ENCODE data around the gene ARMS2.

ARMS2 gene, protein sequence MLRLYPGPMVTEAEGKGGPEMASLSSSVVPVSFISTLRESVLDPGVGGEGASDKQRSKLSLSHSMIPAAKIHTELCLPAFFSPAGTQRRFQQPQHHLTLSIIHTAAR
- total RNA-seq, result 0 reads per million in 2 donors

DNA sequence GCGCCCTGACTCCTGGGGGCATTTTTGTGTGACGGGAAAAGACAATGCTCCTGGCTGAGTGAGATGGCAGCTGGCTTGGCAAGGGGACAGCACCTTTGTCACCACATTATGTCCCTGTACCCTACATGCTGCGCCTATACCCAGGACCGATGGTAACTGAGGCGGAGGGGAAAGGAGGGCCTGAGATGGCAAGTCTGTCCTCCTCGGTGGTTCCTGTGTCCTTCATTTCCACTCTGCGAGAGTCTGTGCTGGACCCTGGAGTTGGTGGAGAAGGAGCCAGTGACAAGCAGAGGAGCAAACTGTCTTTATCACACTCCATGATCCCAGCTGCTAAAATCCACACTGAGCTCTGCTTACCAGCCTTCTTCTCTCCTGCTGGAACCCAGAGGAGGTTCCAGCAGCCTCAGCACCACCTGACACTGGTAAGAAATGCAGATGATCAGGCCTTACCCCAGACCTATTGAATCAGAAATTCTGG lies at the start of gene ARMS2:
ARMS2 (plus strand) TSS at position 51 of the 478 bp plus-strand sequence; CDS start at position 126, 75 bp downstream.
- DNase-seq, result no peak

DNA sequence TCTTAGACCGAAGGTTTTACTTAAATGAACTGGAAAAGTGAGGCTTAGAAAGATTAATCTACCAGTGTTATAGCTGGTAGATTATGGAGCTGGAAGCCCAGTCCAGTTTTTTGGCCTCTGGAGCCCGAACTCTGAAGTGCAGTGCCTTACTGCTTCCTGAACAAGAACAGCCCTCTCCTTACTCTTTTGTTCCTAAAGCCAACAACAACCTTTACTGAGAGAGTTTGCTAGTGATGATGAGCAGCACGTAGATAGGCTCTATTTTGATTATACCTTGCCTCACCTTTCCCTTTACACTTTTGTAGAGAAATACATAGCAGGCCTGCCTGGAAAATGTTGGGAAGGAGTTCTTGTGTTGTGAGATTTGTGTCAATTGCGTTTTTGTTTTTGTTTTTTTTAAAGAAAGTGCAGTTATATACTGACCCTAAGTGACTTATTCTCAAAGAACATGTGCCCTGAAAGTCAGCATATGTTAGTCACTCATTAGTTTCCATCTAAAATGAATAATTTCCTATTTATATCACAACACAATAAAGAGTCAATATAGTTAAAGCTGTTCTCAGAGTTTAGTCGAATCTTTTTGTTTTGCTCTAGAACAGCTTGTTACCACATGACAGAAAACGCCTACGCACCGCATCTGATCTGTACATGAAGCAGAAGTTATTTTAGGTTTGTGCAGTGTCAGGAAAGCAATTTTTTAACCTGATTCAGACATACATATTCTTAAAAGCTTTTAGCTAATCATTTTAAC lies 46.9 kb upstream of the ARMS2 start:
- DNase-seq, result no peak

DNA sequence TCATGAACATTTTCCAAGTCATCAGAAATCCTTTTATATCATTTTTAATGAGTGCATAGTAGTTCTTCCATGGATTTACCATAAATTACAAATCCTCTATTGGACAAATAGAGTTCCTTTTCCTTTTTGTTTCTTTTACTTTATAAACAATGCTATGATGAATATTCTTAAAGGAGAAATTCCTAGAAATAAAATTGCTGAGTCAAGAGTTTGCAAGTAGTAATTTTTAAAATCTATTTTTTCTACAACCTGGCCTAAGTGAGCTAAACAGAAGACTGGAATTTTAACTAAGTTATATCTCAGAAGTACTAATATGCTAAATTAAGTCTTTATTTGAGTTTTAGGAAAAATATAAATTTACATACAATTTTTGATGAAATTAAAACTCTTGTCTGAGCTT lies 41.1 kb upstream of the ARMS2 start:
- no peak for DNase-seq

DNA sequence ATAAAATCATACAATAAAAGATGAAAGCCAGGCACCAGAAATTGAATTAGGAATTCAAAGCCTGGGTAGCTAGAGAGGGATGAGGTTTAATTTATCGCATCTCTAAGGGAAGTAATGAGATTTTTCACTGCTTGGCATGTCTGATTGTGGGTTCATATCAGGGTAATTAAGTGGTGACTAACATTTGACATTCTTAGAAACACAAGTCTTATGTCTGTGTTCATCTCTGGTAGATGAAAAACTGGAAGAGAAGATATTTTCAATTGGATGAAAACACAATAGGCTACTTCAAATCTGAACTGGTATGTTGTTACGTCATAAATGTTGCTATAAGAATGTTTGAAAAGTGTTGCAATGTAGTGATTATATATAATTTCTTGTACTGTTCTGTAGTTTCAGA lies 36.8 kb upstream of the ARMS2 start:
- no peak for DNase-seq

DNA sequence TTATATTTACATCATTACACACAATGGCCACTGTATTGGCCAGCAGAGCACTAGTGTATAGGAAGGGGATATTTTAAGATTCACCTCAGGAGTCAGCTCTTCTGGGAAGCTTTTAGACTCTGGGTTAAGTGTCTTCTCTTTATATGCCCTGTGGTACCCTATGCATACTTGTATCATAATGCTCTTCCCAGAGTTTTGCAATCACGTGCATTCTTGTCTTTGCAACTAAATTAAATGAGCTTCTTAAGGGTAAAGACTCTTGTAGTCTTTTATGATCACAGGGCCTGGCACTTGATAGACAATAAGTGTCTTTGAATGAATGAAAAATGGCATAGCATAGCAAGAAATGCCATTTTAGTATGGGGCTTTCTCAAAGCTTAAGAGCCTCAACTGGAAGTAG lies 35.4 kb upstream of the ARMS2 start:
- DNase-seq, result no peak

DNA sequence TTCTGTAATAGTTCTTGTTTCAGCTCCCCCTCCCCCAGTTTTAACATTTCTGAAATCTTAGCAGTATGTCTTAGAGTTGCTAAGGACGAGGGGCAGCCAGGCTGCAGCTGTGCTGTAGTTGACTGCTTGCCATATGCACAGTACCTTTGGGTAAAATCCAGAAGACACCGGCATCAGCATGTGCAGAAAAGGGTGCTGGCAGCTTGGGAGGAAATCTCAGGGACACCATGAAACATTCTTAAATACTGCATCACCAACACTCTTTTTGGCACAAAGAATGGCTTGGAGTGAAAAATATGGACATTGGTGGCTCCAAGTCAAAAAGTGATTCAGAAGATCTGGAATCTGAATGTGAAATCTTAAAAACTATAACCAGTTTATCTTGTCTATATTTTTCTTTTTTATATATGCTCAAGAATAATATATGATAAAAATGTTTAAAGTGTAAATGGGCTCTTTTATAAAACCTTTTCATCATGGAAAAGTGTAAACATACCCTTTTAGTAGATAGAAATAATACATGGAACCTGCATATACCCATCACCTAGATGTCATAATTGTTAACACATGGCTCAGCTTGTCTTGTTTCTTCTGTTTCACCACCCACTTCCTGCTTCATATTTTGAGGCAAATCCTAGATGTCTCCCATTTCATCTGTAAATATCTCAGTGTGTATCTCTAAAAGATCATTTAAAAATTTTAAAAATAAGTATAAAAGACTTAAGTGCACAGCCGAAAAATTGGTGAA lies 34.4 kb upstream of the ARMS2 start:
- no peak for DNase-seq

DNA sequence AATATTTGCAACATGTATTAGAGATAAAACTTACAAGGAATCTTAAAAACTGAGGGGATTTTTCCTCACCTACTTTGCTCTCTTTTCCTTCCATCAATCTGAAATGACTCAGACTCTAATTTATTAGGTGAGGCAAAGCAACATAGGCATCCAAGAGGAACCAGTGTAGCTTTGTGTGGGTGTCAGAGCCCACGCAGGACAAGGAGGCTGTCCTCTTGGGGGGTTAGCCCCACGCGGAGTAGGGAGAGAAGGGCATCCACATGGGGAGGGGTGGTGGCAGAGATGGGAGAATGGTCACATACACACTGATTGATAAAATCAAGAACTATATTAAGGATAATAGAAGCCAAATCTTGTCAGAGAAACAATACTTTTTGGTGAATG lies 33.8 kb upstream of the ARMS2 start:
- no peak for DNase-seq

DNA sequence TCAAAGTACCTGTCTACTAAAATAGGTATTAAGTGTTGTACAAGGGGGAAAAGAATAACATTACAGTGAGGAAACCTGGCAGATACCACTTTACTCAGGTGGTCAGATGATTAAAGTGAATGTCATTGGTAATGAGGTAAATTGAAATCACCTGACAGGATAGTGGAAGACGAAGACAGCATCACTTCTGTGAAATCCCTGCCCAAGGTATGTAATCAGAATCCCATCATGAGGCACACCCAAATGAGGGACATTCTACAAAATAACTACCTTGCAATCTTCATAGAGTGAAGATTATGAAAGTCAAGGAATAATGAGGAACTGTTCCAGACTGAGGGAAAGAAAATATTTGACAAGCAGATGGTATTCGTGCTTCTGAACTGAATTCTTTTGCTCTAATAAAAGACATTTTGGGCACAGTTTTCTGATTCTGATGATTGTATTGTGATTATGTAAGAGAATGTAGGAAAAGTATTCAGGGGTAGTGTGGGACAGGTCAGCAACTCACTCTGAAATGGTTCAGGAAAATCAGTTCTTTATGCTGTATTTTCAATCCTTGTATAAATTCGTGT lies 33.3 kb upstream of the ARMS2 start:
- no peak for DNase-seq

DNA sequence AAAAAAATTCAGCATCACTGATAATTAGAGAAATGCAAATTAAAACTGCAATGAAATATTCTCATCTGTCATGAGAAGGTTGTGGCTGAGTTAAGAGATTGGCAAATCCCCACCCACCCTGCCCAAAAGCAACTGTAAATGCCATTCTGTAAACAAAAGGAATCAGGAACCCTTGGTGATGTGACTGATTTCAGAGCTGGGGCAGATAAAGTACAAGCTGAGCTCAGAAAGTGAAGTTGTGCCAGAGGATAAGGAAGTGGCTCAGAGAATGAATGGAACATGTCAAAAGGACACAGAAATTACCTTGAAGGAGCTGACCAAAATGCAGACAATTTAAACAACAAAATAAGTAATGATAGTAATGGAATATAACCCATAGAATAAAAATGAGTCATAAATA lies 32.7 kb upstream of the ARMS2 start:
- DNase-seq, result no peak

DNA sequence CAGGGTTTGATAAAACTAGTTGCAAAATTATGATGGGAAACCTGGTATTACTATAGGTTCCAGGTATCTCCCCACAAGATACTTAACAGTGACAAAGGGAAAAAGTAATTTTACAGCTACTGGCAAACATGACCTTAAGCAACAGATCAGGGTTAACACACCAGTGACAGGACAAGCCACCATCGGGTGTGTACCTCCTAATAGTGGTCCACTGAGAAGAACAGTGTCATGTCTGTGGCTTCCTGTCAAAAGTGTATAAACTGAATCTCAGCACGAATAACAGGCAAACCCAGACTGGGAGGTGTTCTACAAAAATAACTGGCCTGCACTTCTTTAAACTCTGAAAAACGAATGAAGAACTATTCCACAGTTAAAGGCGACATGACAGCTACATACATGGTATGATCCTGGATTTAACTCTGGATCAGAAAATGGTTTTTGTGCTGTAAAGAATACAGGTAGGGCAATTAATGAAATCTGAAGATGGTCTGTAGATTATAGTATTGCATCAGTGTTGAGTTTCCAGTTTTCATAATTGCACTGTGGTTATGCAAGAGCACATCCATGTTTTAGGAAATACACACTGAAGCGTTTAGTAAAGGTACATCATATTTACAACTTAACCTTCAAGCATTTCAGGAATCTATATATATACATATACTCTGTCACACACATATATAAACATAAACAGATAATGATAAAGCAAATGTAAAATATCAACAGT lies 32.0 kb upstream of the ARMS2 start:
- no peak for DNase-seq

DNA sequence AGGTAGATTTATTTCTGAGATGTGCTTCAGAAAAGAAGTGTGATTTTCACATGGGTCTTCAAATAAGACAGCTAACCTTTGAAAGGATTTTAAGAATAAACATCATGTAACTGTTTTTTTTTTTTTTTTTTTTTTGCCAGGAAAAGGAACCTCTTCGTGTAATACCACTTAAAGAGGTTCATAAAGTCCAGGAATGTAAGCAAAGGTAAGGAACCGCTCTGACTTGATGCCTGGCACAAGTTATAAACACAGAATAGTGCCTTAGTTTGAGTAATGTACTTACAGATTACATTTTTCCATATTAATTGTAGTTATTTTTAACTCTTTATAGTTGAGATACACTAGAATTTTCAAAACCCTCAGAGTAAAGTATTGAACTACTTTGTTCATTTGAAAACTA lies 30.4 kb upstream of the ARMS2 start:
- no peak for DNase-seq

DNA sequence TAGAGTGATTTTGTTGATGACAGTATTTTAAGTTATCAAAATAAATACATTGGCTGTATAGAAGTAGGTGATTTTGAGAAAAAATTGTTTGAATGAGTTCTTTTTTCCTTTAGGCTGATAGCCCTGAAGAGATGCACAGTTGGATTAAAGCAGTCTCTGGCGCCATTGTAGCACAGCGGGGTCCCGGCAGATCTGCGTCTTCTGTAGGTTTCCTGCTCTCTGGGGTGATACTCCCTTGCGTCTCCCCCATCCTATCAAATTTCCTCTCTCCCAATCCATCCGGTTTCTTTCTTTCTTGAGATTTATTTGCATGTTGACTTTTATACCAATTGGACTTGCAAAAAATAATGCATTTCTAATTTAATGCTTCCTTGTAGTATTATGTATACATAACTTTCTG lies 27.6 kb upstream of the ARMS2 start:
- DNase-seq, result no peak

DNA sequence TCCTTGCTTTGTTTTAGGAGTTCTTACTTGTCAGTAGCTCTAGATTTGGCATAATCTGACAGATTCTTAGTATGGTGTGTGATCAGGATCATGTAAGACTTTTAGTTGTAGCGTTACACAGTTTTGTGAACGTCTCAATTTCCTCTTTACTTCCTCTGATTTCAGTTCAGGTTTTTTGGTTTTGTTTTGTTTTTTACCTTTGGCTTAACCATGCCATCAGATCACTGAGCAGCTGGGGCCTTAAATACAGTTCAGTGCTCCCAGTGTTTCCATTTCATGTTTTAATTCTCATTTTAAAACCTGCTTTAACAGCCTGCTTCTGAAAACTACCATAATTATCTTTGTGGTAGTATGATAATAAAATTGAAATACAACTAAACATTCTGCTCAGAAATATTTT lies 27.2 kb upstream of the ARMS2 start:
- no peak for DNase-seq

DNA sequence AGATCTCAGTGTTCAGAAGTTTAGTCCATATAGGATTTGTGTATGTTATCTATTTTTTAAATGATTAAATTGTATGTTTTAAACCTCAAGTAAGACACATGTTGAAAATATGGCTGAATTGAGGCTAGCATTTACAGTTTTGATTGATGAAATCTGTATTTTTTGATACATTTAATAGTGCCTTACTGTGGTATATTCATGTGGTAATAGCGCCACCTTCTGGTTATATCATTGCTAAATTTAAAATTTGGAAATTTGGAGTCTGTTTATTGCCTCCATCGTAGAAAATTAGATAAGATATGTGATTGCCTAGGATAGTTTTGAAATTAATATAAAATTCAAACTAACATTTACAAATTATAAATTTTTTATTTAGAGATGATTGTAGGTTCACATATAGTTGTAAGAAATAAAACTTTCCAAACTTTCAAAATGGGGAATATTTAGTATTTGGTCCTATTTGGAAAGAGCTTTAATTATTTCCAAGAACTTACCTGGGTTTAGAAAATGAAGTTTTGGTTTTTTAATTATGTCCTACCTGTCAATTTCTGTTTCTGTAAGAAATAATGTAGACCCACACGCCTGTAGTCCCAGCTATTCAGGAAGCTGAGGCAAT lies 19.1 kb upstream of the ARMS2 start:
- DNase-seq, result no peak

DNA sequence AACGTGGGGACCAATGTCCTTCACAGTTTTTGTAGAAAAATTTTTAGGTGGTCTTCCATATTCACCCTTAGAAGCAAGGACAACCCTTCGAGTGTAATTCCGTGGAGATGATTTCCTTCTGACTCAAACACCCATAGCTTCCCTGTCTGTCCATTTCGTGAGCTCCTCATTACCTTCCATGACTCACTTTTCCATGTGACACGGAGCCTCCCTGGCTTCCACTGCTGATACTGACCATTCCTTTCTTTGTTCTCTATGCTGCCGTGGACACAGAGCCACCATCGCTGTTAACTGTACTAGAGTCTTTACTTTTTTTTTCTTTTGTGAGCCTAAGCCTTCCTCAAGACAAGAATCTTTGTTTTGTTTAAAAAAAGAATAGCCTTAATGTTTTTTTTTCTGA lies 12.5 kb upstream of the ARMS2 start:
- no peak for DNase-seq

DNA sequence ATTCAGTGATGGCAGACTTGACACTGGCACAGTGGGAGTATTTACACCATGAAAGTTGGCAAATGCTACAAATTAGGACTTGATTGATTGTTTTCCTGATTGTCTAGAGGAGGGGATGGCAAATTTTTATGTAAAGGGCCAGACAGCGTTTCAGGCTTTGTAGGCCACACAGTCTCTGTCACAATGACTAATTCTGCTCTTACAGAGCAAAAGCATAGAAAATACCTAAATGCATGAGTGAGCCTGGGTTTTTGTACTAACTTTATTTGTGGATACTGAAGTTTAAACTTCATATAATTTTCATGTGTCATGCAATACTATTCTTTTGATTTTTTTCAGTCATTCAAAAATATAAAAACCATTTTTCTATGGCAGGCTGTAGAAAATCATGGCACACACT lies 9.0 kb upstream of the ARMS2 start:
- no peak for DNase-seq

DNA sequence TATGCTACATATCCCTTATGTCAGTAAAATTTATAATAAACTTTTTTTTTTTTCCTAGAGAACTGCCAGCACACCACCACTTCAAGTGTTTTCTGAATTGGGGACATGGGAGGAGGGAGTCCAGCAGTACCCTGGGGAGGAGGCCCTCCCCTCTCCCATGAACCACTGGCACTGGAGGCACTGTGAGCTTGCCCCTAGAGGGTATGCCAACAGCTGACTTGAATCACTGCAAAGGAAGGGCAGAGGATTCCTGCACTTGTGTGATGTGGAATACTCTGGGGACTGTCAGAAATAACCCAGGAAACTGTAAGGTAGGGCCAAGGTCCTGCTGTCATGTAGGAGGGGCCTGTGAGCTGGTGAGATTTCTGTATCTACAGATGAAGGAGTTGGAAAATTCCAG lies 8.5 kb upstream of the ARMS2 start:
- DNase-seq, result no peak

DNA sequence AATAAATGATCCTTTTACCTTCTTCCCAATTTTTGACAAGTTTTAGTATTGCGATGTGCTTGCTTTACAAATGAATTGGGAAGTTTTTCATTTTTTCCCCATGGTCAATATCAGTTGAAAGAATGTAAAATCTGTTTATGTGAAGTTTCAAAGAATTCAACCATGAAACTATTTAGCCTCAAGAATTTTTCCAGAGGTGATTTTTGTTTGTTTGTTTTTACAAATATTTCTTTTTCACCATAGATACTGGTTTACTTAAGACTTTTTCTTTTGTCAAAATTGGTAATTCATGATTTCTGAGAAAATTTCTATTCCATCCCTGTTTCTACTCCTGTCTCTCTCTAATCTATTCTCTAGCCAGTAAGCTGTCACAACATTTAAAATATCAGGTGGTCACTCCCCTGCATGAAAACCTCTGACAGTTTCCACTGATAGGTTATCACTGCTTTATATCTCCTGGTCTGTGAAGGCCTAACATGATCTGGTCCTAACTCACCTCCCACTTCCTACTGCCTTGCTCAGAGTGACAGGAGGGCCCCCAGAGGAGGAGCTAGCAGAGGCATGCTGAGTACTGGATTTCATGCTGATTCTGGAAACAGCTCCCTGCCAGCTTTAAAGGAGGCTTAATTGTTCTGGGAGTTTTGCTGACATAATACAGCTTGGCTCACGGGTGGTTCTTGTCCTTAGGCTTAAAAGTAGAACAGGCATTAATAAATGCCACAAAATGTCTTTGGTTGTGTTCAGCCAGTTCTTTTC lies 7.6 kb upstream of the ARMS2 start:
- DNase-seq, result no peak

DNA sequence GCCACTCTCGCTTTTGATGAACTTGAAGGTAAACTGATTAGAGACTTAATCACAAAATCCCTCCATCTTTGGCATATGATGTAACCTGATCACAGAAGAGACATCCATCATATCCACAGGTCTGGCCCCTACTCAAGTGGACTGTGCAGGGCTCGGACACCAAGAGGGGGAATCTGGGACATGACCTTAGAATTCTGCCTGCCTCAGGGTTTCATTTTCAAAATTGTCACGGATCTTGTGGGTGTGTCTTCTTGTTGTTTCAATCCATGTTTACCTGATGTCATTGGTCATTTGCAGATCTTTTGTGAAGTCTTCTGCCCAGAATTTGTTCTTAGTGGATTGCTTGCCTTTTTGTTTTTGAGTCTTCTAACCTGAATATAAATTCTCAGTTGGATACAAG lies 5.9 kb upstream of the ARMS2 start:
- DNase-seq, result no peak

DNA sequence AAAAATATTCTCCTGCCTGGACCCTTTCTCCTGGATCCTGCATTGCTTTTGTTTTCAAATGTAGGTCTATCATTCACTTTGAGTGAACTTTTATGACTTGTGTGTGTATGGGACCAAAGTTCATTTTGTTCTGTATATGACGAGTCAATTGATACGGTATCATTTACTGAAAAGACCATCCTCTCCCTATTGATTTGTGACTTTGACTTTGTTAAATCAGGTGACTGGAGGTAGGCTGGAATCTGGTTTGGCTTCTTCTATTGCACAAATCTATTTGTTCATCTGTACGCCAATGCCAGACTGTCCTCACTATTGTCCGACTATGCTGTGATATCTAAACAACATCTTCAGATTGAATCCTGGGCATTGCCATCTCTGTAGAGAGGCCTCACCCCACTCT lies 5.3 kb upstream of the ARMS2 start:
- DNase-seq, result no peak

DNA sequence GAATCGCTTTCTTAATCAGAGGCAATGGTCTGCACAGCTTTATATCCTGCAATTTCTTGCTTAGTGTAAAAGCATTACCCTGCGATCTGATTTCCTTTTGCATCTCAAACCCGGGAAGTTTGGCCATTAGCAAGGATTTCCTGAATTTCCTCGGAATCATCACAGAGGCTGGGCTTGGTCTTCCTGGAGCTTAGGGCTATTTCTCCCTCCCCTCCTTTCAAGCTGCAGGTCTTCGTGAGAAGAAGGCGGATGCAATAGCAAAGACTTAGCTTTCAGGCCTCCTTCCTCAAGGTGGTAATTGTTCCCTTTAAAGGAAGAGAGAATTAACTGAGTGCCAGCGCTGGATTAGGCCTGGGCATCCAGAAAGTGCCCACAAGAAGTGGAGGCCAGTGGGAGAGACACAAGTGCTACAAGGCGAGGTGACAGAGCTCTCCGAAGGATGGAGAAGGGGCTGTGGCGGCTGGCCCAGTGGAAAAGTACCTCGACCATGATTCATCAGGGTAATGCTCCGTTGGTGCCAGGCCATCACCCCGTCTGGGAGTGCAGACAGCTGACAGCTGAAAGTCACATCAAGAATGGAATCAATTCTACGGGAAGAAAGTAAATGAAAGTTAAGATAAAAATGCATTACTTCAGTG lies 4.0 kb upstream of the ARMS2 start:
- DNase-seq, result no peak

Data from T-helper 9 cell (primary cell).